ENCODE data around the gene ZNF581. TPM values are rescaled to one million over a fixed set of nuclear protein-coding genes. Genes with fewer than 3 reads are reported as not detected.

ZNF581 gene
- total RNA-seq, 1 experiment from 2014 or later, result 46.2 TPM

GRCh38 chr19:55605207-55605636 is 38.2 kb upstream of the ZNF581 start:
- Histone ChIP-seq H3K4me1 (peaks cover 6% of the 10 kb centered on the region; the same call in 1 of the 2 replicates), H3K36me3 (ENCODE audit: control insufficient read depth, insufficient read depth, low read length) (no peaks in the 10 kb centered on the region), H3K9me3 (no peaks in the 10 kb centered on the region), H3K27me3 (replicated peaks; ENCODE audit: control insufficient read depth, insufficient read depth, low read length) (no peaks in the 10 kb centered on the region), H3K4me3 (ENCODE audit: low read depth, low read length) (peak overlapping the region; percentile 87)
- CTCF ChIA-PET, result interaction anchor here (0.6 to 3.0 kb wide), 10 partner anchors 19 to 137 kb away, joined by 5 to 30 read pairs (median 6); partner anchors contain the start of gene ZNF784
- Mint-ChIP-seq H3K27me3 (ENCODE audit: insufficient read depth, unreplicated experiment) (no peaks in the 10 kb centered on the region), H3K9me3 (ENCODE audit: unreplicated experiment) (no peaks in the 10 kb centered on the region), H3K36me3 (ENCODE audit: insufficient read depth, unreplicated experiment) (peaks cover 38% of the 10 kb centered on the region), H3K27ac (ENCODE audit: unreplicated experiment) (peak overlapping the region; percentile 80), H3K4me1 (ENCODE audit: low read depth, unreplicated experiment) (peaks cover 12% of the 10 kb centered on the region), H3K4me3 (ENCODE audit: unreplicated experiment) (peak overlapping the region; percentile 86)
- POLR2A ChIA-PET, result interaction anchor here (0.6 to 2.8 kb wide), 11 partner anchors 18 to 266 kb away, joined by 3 to 17 read pairs (median 4); partner anchors contain the start of genes ISOC2, ZNF628 and ZNF784
- TF ChIP-seq CTCF (IDR thresholded peaks at IDR 0.05; ENCODE audit: insufficient read depth in 1 of 2, low read depth in 1 of 2, low read length in 1 of 2, severe bottlenecking in 1 of 2, unreplicated experiment in 1 of 2), result no peak
- peak; percentile 99 for DNase-seq
- intact Hi-C loops (cut with micrococcal nuclease; ENCODE audit: unreplicated experiment), result loop anchor here (1.0 kb wide), 2 partner anchors 24 to 56 kb away; no protein-coding TSS in a partner anchor
- BruUV-seq (replicated peaks), result no TSS peak

GRCh38 chr19:55605637-55606470 is 37.6 kb upstream of the ZNF581 start, which contains the start of gene ZNF865:
ZNF865 (plus strand) TSS chr19:55605647; CDS start chr19:55613619, 7,972 bp downstream.
- peak; percentile 85 to 93 for TF ChIP-seq CTCF (IDR thresholded peaks at IDR 0.05; ENCODE audit: insufficient read depth in 1 of 2, low read depth in 1 of 2, low read length in 1 of 2, severe bottlenecking in 1 of 2, unreplicated experiment in 1 of 2)
- peak within 1 kb of the TSS; percentile 86 for H3K4me3 Mint-ChIP-seq (ENCODE audit: unreplicated experiment)
- BruUV-seq (replicated peaks), result no TSS peak
- CTCF ChIA-PET, result interaction anchor here (0.5 to 3.0 kb wide), 18 partner anchors 18 to 640 kb away, joined by 3 to 30 read pairs (median 6); partner anchors contain the start of genes ISOC2, UBE2S and ZNF784
- H3K4me3 ChIP-seq (ENCODE audit: low read depth, low read length), result peak within 1 kb of the TSS; percentile 87
- H3K4me1 ChIP-seq, result peaks cover 6% of the 10 kb centered on the region; the same call in 1 of the 2 replicates
- peak within 1 kb of the TSS; percentile 88 for H3K27ac Mint-ChIP-seq (ENCODE audit: unreplicated experiment)
- peaks cover 12% of the 10 kb centered on the region for H3K4me1 Mint-ChIP-seq (ENCODE audit: low read depth, unreplicated experiment)
- H3K27me3 Mint-ChIP-seq (ENCODE audit: insufficient read depth, unreplicated experiment), result no peaks in the 10 kb centered on the region
- peak; percentile 85 to 87 for DNase-seq
- H3K36me3 Mint-ChIP-seq (ENCODE audit: insufficient read depth, unreplicated experiment), result peaks cover 37% of the 10 kb centered on the region
- POLR2A ChIA-PET, result interaction anchor here (0.5 to 2.8 kb wide), 12 partner anchors 19 to 267 kb away, joined by 3 to 22 read pairs (median 4); partner anchors contain the start of genes ZNF628 and ZNF784
- no peaks in the 10 kb centered on the region for H3K9me3 Mint-ChIP-seq (ENCODE audit: unreplicated experiment)
- H3K9me3 ChIP-seq, result no peaks in the 10 kb centered on the region
- H3K36me3 ChIP-seq (ENCODE audit: control insufficient read depth, insufficient read depth, low read length), result no peaks in the 10 kb centered on the region
- H3K27me3 ChIP-seq (replicated peaks; ENCODE audit: control insufficient read depth, insufficient read depth, low read length), result no peaks in the 10 kb centered on the region
- intact Hi-C loops (cut with micrococcal nuclease; ENCODE audit: unreplicated experiment), result loop anchor here (1.0 kb wide), 5 partner anchors 18 to 89 kb away; partner anchors contain the start of gene ZNF784

- no peak for TF ChIP-seq CTCF (IDR thresholded peaks at IDR 0.05; ENCODE audit: insufficient read depth in 1 of 2, low read depth in 1 of 2, low read length in 1 of 2, severe bottlenecking in 1 of 2, unreplicated experiment in 1 of 2)
- Mint-ChIP-seq H3K4me1 (ENCODE audit: low read depth, unreplicated experiment) (peaks cover 12% of the 10 kb centered on the region), H3K4me3 (ENCODE audit: unreplicated experiment) (peak overlapping the region; percentile 86), H3K27me3 (ENCODE audit: insufficient read depth, unreplicated experiment) (no peaks in the 10 kb centered on the region), H3K9me3 (ENCODE audit: unreplicated experiment) (no peaks in the 10 kb centered on the region), H3K36me3 (ENCODE audit: insufficient read depth, unreplicated experiment) (peaks cover 32% of the 10 kb centered on the region), H3K27ac (ENCODE audit: unreplicated experiment) (peak overlapping the region; percentile 88)
- peak overlapping the region; percentile 87 for H3K4me3 ChIP-seq (ENCODE audit: low read depth, low read length)
- ChIA-PET CTCF (interaction anchor here (0.6 to 3.0 kb wide), 17 partner anchors 18 to 641 kb away, joined by 3 to 30 read pairs (median 5); partner anchors contain the start of genes ISOC2 and ZNF784), POLR2A (interaction anchor here (0.5 to 2.8 kb wide), 6 partner anchors 18 to 130 kb away, joined by 4 to 22 read pairs (median 6); partner anchors contain the start of genes ZNF628 and ZNF784)
- H3K36me3 ChIP-seq (ENCODE audit: control insufficient read depth, insufficient read depth, low read length), result no peaks in the 10 kb centered on the region
- peaks cover 6% of the 10 kb centered on the region; the same call in 1 of the 2 replicates for H3K4me1 ChIP-seq
- no peaks in the 10 kb centered on the region for H3K27me3 ChIP-seq (replicated peaks; ENCODE audit: control insufficient read depth, insufficient read depth, low read length)
- H3K9me3 ChIP-seq, result no peaks in the 10 kb centered on the region
- intact Hi-C loops (cut with micrococcal nuclease; ENCODE audit: unreplicated experiment), result loop anchor here (1.0 kb wide), 3 partner anchors 18 to 89 kb away; partner anchors contain the start of gene ZNF784
- BruUV-seq (replicated peaks), result no TSS peak
- no peak for DNase-seq
Observed at GRCh38 chr19:55606471-55606787, 37.0 kb upstream of the ZNF581 start.
